Right lobe of liver (tissue), 6 donors: ENCODE measurements around the gene MLEC. TPM values are rescaled to one million over a fixed set of nuclear protein-coding genes. Genes with fewer than 3 reads are reported as not detected.

Experiments used
- ATAC-seq, 4 donors: fragments of 200-7000 bp; cut with Tn5 transposase; one replicate each; pipeline ENCODE4 v1.9.1; 2020; ENCODE audit warnings: mild to moderate bottlenecking in 4 of 4, moderate library complexity in 4 of 4
- DNase-seq, 3 donors: peaks; one replicate each; pipeline ENCODE4 v3.0.0-alpha.2; 2020
- H3K27ac ChIP-seq, 3 donors: fragments of 200-600 bp; one replicate each; pipeline ENCODE4 v1.8.0; 2022
- H3K27me3 ChIP-seq, 2 donors: fragments of 200-600 bp; one replicate each; pipeline ENCODE4 v1.8.0; 2022
- H3K36me3 ChIP-seq, 4 donors: fragments of 200-600 bp; sonication (generic) in 1 of 4; one replicate each; pipeline versions ENCODE4 v1.5.1 to v1.8.0; 2017 to 2022; ENCODE audit warnings: control low read depth in 1 of 4
- H3K4me1 ChIP-seq, 4 donors: fragments of 200-600 bp; sonication (generic) in 1 of 4; one replicate each; pipeline versions ENCODE4 v1.5.1 to v1.8.0; 2017 to 2022; ENCODE audit warnings: control low read depth in 1 of 4
- H3K4me3 ChIP-seq, 3 donors: fragments of 200-600 bp; one replicate each; pipeline ENCODE4 v1.8.0; 2022
- H3K9me3 ChIP-seq, 4 donors: fragments of 200-600 bp; sonication (generic) in 1 of 4; one replicate each; pipeline versions ENCODE4 v1.5.1 to v1.8.0; 2017 to 2022; ENCODE audit warnings: control low read depth in 1 of 4
- CTCF ChIP-seq, 4 donors: fragments of 200-600 bp in 3 of 4; fragments of 450-650 bp in 1 of 4; IDR thresholded peaks; one replicate each; pipeline versions ENCODE4 v1.5.1 to v1.8.0; 2016 to 2022; ENCODE audit warnings: antibody characterized with exemption in 4 of 4, mild to moderate bottlenecking in 2 of 4
- POLR2A ChIP-seq: fragments of 450-650 bp; IDR thresholded peaks from one replicate; pipeline ENCODE4 v1.6.1; 2017; ENCODE audit warnings: antibody characterized with exemption, mild to moderate bottlenecking
- WGBS: methylation state at CpG from one replicate; pipeline ENCODE4 v1.1.6; 2018; ENCODE audit warnings: low coverage, low lambda C conversion rate; ENCODE audit not compliant: insufficient coverage; ENCODE audit errors: missing lambda C conversion rate; 5-methylcytosine and 5-hydroxymethylcytosine counted together
- intact Hi-C, 2 donors: fragments of 100-400 bp; cut with DNase I; formaldehyde crosslinking; loops; one replicate each; pipeline versions ENCODE4 v1.11.2 to v1.14.1; 2022
- long read RNA-seq: library from polyadenylated mRNA; unstranded; transcript quantifications from one replicate; pipeline ENCODE4 v2.0.0, GENCODE V29; 2019
- total RNA-seq, 6 experiments: library from RNA; depleted of rRNA in 2 of 6; stranded (reverse); fragments of >200 nt in 2 of 6; fragmentation: NEBNext Ultra II Directional in 3 of 6; extraction: Animal tissue kit (Norgen Biotek cat#: 25700) in 3 of 6; gene quantifications; one replicate each; pipeline versions ENCODE4 v1.1.0 to v1.2.4, GENCODE V29; 2016 to 2023
- donor health status: DM: no; HTN: yes; CAD: no.
- donor health status: DM: no; HTN: no; CAD: no.
- donor health status: DM: no; HTN: no; CAD: no.
- donor health status: DM: no; HTN: yes; CAD: no.
- donor health status: DM: no; HTN: yes; CAD: no.

Gene MLEC, protein sequence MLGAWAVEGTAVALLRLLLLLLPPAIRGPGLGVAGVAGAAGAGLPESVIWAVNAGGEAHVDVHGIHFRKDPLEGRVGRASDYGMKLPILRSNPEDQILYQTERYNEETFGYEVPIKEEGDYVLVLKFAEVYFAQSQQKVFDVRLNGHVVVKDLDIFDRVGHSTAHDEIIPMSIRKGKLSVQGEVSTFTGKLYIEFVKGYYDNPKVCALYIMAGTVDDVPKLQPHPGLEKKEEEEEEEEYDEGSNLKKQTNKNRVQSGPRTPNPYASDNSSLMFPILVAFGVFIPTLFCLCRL
- 100 to 1,000 TPM; 102 to 193 (median 126) TPM for total RNA-seq
- long read RNA-seq, full-length matches to known transcripts, result 2 of 8 reads
- long read RNA-seq, partial matches to known transcripts, result 1 of 8 reads
- long read RNA-seq, other reads (novel, unspliced or antisense), result 5 of 8 reads

GRCh38 chr12:120686690-120687577 lies at the start of gene MLEC:
Gene MLEC, plus strand, starts transcription at chr12:120687149. Its CDS starts 148 bp downstream, at chr12:120687297.
- under 1% methylated on average over 37 of the region's 84 CpGs for whole genome bisulfite sequencing
- H3K36me3 ChIP-seq, result no peaks in the 10 kb centered on the region
- no peak for TF ChIP-seq CTCF (IDR thresholded peaks at IDR 0.05)
- TF ChIP-seq POLR2A, result peak; percentile 95
- no peaks in the 10 kb centered on the region for H3K27me3 ChIP-seq
- DNase-seq, result peak; percentile 98 to 99 (median 98)
- peaks cover 0 to 37% (median 12%) of the 10 kb centered on the region in 4 donors for H3K4me1 ChIP-seq
- peak; percentile 83 to 93 (median 87) for ATAC-seq
- intact Hi-C loops, result no loop called here
- no peaks in the 10 kb centered on the region for H3K9me3 ChIP-seq
- H3K4me3 ChIP-seq, result peak within 1 kb of the TSS; percentile 96 to 99 (median 99)
- H3K27ac ChIP-seq, result peak within 1 kb of the TSS; percentile 60 to 95 (median 87)

DNA sequence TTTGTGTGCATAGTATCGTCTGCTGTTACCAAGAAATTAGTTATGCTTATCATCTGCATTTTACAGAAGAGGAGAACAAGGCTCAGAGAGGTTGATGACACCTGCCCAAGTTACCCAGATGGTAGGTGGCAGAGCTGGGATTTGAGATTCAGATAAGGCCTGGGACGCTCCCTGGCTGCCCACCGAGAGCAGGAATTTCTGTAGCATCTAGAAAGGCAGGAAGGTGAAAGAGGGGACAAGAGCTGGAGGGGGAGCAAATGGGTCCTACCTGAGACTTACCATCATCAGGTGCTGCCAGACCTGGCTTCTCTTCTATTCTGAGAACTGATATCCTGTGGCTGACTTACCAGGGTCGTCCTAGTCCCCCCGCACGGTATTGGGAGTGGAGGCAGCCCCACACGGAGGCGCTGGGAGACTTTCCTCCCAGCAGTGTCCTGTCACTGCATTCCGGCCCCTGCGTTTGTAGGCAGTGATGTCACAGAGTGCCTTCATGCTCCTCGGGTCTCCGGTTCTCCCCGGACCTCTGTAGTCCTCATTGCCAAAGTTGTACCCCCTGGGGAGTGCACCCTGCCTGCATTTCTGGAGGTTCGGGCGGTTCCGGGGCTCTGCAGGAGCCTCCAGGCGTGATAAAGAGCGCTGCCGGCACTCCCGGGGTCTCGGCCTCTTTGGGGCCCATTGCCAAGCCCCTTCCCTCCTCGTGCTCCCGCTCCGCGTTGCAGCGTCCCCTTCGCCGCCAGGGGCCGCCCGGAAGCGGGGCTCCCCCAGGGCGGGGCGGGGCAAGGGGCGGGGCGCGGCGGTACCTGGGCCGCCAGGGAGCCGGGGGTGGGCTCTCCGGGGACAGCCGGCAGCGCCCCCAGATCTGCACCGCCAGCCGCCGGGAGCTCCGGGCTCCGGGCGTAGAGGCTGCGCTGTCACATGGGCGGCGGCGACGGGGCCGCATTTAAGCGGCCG lies 46.9 kb upstream of the MLEC start, which contains the start of gene CABP1:
Gene CABP1 (plus strand): TSS at position 856 of the 951 bp plus-strand sequence. CDS start 60 bp downstream, at position 916.
- peak in 1 of 3 donors; percentile 42 for DNase-seq
- Histone ChIP-seq H3K4me3 (peak within 1 kb of the TSS; percentile 30 to 39 (median 32)), H3K36me3 (no peaks in the 10 kb centered on the region), H3K27me3 (peaks cover 0 to 28% of the 10 kb centered on the region in 2 donors), H3K4me1 (peaks cover 0 to 9% (median 0%) of the 10 kb centered on the region in 4 donors), H3K27ac (no peak within 1 kb of the TSS), H3K9me3 (no peaks in the 10 kb centered on the region)
- intact Hi-C loops, result loop anchor here in 1 of 2 donors (10.0 kb wide), 2 partner anchors 75 to 355 kb away; partner anchors contain the start of gene UNC119B
- WGBS, result 45% methylated on average over 4 of the region's 56 CpGs
- peak; percentile 49 to 73 (median 69) for ATAC-seq
- no peak for TF ChIP-seq POLR2A
- peak; percentile 8 to 35 (median 27) for TF ChIP-seq CTCF (IDR thresholded peaks at IDR 0.05)

GRCh38 chr12:120640861-120641833 lies 45.8 kb upstream of the MLEC start:
- ATAC-seq, result peak; percentile 81 to 92 (median 86)
- Histone ChIP-seq H3K27me3 (peaks cover 0 to 28% of the 10 kb centered on the region in 2 donors), H3K36me3 (no peaks in the 10 kb centered on the region), H3K4me3 (peak overlapping the region; percentile 30 to 39 (median 32)), H3K27ac (no peak overlapping the region), H3K4me1 (peaks cover 0 to 9% (median 0%) of the 10 kb centered on the region in 4 donors), H3K9me3 (no peaks in the 10 kb centered on the region)
- peak in 2 of 3 donors; percentile 69 to 74 for DNase-seq
- WGBS, result 1% methylated on average over 8 of the region's 115 CpGs
- TF ChIP-seq CTCF (IDR thresholded peaks at IDR 0.05) (no peak), POLR2A (no peak)
- intact Hi-C loops, result loop anchor here in 1 of 2 donors (10.0 kb wide), 2 partner anchors 74 to 354 kb away; partner anchors contain the start of gene UNC119B
